HL-60 (cell line): Measurements from ENCODE around the gene COTL1.

Experiments used
- DNase-seq, 2 experiments: peaks; one replicate each; pipeline ENCODE4 v3.0.0-alpha.2; 2010 to 2020; ENCODE audit warnings: low read depth in 1 of 2, low spot score in 1 of 2
- H3K27ac ChIP-seq: fragments of 250-450 bp; sonication (Bioruptor Pico); replicated peaks from 2 replicates; pipeline ENCODE4 v1.5.1; 2020; ENCODE audit warnings: mild to moderate bottlenecking, moderate library complexity
- H3K27me3 ChIP-seq: fragments of 250-450 bp; sonication (Bioruptor Pico); 2 replicates; pipeline ENCODE4 v1.5.1; 2021; ENCODE audit warnings: mild to moderate bottlenecking, moderate library complexity; ENCODE audit not compliant: insufficient read depth, poor library complexity, severe bottlenecking
- H3K4me3 ChIP-seq: replicated peaks from 2 replicates; pipeline ENCODE4 v1.5.1; 2011; ENCODE audit warnings: mild to moderate bottlenecking, control low read depth, low read length; ENCODE audit not compliant: insufficient read depth
- GABPA ChIP-seq: IDR thresholded peaks from 2 replicates; pipeline ENCODE4 v1.6.1; 2012; ENCODE audit warnings: low read depth
- POLR2AphosphoS5 ChIP-seq: IDR thresholded peaks from 2 replicates; pipeline ENCODE4 v1.6.1; 2012; ENCODE audit warnings: low read depth
- SPI1 ChIP-seq: IDR thresholded peaks from 2 replicates; pipeline ENCODE4 v1.6.1; 2012; ENCODE audit warnings: low read depth, mild to moderate bottlenecking, borderline replicate concordance
- TF ChIP-seq, protein P1 (sequence below): IDR thresholded peaks from one replicate; pipeline ENCODE4 v1.5.1; 2011; ENCODE audit warnings: low read length, control low read depth, inconsistent platforms; ENCODE audit not compliant: insufficient read depth
- TF ChIP-seq, protein P2 (sequence below): IDR thresholded peaks from 2 replicates; pipeline ENCODE4 v1.6.1; 2012; ENCODE audit warnings: low read depth; ENCODE audit not compliant: insufficient replicate concordance

Gene COTL1

DNA sequence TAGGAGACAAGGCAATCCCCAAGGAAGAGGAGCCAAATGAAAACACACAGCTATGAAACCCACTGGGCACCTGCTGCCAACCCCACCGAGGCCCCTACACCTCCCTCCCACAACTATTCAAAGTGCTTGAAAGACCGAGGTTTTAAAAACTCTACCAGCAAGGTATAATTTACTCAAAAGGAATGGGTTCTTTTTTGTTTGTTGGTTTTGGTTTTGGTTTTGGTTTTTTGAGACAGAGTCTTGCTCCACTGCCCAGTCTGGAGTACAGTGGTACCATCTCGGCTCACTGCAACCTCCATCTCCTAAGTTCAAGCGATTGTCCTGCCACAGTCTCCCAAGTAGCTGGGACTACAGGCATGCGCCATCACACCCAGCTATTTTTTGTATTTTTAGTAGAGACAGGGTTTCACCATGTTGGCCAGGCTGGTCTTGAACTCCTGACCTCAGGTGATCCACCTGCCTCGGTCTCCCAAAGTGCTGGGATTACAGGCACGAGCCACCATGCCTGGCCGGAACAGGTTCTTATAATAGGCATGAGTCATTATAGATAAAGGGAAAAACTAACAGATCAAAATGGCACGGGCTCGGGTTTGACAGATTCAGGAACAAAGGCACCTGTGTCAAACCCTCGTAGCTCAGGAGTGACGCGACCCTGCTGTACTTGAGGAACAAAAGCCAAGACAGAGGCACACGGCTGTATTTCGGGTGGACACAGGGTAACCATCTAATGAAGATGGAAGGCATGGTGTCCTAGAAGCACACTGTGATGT, 40.7 kb downstream of the COTL1 start:
- H3K27me3 ChIP-seq, result no peaks in the 10 kb centered on the region
- H3K27ac ChIP-seq, result no peak overlapping the region
- no peak for DNase-seq
- no peak overlapping the region for H3K4me3 ChIP-seq
- TF ChIP-seq, protein P1, sequence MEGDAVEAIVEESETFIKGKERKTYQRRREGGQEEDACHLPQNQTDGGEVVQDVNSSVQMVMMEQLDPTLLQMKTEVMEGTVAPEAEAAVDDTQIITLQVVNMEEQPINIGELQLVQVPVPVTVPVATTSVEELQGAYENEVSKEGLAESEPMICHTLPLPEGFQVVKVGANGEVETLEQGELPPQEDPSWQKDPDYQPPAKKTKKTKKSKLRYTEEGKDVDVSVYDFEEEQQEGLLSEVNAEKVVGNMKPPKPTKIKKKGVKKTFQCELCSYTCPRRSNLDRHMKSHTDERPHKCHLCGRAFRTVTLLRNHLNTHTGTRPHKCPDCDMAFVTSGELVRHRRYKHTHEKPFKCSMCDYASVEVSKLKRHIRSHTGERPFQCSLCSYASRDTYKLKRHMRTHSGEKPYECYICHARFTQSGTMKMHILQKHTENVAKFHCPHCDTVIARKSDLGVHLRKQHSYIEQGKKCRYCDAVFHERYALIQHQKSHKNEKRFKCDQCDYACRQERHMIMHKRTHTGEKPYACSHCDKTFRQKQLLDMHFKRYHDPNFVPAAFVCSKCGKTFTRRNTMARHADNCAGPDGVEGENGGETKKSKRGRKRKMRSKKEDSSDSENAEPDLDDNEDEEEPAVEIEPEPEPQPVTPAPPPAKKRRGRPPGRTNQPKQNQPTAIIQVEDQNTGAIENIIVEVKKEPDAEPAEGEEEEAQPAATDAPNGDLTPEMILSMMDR, result no peak
- TF ChIP-seq GABPA, result no peak
- TF ChIP-seq POLR2AphosphoS5, result no peak
- TF ChIP-seq, protein P2, sequence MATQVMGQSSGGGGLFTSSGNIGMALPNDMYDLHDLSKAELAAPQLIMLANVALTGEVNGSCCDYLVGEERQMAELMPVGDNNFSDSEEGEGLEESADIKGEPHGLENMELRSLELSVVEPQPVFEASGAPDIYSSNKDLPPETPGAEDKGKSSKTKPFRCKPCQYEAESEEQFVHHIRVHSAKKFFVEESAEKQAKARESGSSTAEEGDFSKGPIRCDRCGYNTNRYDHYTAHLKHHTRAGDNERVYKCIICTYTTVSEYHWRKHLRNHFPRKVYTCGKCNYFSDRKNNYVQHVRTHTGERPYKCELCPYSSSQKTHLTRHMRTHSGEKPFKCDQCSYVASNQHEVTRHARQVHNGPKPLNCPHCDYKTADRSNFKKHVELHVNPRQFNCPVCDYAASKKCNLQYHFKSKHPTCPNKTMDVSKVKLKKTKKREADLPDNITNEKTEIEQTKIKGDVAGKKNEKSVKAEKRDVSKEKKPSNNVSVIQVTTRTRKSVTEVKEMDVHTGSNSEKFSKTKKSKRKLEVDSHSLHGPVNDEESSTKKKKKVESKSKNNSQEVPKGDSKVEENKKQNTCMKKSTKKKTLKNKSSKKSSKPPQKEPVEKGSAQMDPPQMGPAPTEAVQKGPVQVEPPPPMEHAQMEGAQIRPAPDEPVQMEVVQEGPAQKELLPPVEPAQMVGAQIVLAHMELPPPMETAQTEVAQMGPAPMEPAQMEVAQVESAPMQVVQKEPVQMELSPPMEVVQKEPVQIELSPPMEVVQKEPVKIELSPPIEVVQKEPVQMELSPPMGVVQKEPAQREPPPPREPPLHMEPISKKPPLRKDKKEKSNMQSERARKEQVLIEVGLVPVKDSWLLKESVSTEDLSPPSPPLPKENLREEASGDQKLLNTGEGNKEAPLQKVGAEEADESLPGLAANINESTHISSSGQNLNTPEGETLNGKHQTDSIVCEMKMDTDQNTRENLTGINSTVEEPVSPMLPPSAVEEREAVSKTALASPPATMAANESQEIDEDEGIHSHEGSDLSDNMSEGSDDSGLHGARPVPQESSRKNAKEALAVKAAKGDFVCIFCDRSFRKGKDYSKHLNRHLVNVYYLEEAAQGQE, result no peak
- TF ChIP-seq SPI1, result no peak

DNA sequence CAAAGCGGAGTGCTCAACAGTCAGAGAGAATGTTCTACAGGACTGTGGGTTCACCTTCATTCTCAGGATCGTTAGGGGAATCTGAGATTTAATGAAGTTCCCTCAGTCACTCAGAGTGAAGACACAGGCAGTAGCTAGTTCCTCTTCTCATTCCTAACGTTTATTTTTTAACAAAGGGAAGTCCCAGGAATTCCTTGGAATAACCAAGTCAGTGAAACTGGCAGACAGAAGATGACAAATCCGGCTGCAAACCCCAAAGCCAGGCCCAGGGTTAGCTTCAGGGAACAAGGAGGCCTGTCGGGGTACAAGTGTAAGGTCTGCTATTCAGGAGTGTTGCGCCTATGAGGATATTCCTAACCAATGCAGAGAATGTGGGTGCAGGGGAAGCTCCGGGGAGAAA, 42.0 kb downstream of the COTL1 start:
- no peak for DNase-seq
- TF ChIP-seq POLR2AphosphoS5 (no peak), SPI1 (no peak), GABPA (no peak)
- TF ChIP-seq, protein P2, result no peak
- TF ChIP-seq, protein P1, result no peak
- no peaks in the 10 kb centered on the region for H3K27me3 ChIP-seq
- H3K4me3 ChIP-seq, result no peak overlapping the region
- no peak overlapping the region for H3K27ac ChIP-seq

DNA sequence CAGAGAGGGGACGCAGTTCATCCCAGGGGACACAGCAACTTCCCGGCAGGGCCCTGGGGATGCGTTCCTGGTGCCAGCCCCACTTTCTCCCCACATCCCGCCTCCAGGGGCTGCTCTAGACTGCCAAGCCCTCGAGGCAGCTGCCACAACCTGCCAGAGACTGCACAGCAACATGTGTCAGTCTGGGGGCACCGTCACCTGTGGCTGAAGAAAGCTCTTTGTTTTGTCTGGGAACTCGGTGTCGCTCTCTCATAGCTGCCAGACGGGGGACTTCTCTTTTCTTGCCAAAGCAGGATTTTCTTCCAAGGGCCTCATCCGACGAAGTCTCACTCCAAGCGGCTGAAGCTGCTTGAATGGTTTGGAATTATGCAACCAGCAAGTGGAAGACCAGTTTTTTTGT, 43.7 kb downstream of the COTL1 start:
- Histone ChIP-seq H3K4me3 (no peak overlapping the region), H3K27ac (no peak overlapping the region), H3K27me3 (no peaks in the 10 kb centered on the region)
- TF ChIP-seq SPI1 (no peak), GABPA (no peak), POLR2AphosphoS5 (no peak)
- TF ChIP-seq, protein P2, result no peak
- no peak for DNase-seq
